Fibroblast of skin of left quadriceps (primary cell): ENCODE measurements around the gene RAB24.
"Not testable (repeated sequence)": the region's sequence is repeated elsewhere in the genome, so short reads cannot be mapped to it uniquely, and the experiment has no call there.

Source experiments
- DNase-seq, 2 experiments: peaks; one replicate each; pipeline ENCODE4 v3.0.0-alpha.2; 2013; ENCODE audit warnings: low read depth in 2 of 2

Gene RAB24

GRCh38 chr5:177311723-177312648 lies 8.5 kb upstream of the RAB24 start, which contains the start of gene MXD3:
Gene MXD3 (minus strand): TSS chr5:177311898. CDS start chr5:177311830, 68 bp downstream.
- peak; percentile 89 to 90 for DNase-seq

DNA sequence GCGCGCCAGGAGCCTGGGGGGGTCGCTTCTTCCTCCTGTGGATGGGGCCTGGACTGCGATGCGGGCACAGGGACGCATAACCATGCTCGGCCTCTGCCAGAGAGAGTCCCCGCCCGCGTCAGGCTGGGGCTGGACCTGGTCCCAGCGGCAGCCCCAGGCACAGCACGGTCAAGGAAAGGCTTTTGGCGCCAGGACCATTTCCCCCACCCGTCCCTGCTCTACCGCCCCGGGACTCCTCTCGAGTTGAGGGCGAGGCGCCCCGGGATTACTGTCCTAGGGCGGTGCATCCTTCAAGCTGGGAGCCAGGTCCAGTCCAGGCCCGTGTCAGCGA lies 7.8 kb upstream of the RAB24 start:
- DNase-seq: no peak

- DNase-seq: no peak
These were observed 7.4 kb upstream of the RAB24 start for GRCh38 chr5:177310757-177311391.

DNA sequence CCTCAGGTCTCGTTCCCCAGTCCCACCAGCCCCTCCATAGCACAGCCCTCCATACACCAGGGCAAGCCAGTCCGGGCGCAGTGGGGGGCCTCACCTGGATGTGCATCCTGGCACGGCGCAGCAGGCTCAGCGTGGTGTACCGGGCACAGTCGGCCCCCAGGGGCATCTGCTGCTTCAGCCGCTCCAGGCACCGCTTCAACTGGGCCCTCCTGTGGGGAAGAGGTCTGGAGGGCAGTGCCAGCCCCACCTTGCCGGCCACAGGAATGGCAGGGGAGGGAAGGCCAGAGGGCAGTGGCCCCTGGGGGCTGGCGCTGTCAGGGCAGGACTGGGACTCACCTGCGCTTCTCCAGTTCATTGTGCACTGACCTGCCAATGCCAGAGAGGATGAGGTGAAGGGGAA lies 6.8 kb upstream of the RAB24 start:
- no peak for DNase-seq

DNA sequence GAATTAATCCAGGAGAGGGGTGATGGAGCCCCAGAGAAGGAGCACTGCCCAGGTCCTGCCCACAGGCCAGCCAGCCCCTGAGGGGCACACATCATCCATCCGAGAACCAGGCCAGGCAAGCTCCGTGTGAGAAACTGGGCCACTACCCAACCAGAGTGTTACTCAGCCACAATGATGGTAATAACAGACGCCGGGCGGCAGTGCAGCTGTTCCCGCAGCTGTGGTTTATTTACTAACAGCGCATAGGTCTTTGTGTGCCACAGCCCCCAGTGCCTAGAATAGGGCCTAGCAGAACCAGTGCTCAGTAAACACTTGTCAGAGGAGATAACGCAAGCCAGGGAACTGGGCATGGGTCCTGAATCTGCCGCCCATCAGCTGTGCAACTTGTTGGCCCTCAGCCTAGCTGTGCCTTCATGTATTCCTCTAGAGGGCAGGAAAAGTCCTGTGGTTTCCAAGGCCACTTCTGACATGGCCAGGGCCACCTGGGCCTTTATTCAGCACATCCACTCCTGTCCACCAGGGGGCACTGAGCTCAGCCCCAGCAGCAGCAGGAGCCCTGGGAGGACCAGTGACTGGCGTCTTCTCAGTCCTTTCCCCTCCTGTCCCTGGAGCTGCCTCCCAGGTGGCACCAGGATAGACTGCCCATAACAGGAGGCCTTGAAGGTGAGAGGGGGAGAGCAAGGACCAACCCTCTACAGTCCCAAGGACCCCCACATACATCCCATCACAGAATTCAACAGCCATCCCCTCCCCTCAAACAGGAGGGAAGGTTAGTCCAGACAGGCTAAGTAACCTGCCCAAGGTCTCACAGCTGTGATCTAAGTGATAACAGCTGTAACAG lies 6.1 kb upstream of the RAB24 start:
- peak; percentile 17 to 18 for DNase-seq

DNA sequence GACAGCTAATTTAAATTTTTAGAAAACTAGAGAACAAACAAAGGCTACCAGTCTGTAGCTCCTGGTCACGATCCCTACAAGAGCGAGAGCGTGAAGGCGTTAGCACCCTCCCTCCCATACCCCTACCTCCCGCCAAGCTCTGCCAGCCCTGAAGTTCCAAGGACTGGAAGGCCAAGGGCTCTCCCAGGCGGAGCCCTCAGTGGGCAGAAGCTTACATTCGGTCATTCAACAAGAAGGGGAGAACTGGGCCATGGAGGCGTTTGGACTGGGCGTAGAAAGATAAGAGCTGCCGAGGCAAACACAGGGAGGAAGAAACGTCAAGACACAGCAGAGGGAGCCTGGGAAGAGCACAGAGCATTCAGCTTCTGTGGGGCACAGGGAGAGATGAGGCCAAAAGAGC lies 5.2 kb upstream of the RAB24 start:
- DNase-seq: no peak

DNA sequence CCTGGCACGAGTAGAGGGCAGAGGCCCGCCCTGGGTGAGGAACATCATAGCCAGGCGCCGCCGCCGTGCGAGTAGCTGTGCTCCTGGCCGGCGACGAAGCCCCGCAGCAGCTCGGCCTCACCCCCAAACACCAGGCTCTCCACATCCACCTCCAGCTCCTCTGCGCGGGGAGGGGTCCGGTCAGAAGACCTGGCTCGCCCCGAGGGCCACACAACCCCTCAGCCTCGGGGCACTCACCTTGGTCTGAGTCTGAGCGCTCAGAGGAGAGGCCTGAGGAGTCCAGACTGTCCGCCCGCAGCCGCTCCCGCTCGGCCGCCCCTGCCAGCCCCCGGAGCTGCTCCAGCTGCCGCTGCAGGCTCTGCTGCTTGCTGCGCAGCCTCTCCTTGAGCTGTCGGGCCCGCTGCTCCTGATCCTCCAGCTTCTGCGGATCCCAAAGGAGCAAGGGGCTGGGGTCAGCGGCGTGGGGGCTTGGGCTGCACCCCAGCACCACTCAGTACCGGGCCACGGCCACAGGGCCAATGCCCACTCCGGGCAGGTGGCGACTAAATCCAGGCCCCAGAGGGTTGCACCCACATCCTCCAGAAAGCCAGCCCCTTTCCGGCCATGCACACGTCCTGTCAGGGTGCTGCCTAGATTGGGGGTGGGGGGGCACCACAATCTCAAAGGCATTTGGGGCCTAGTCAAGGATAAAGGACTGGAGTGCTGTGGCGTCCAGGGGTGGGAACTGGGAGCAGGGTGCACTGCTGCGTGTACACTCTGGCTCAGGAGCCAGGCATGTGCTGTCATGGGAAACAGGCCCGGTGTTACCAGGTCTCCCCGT lies 4.2 kb upstream of the RAB24 start:
- DNase-seq: no peak

DNA sequence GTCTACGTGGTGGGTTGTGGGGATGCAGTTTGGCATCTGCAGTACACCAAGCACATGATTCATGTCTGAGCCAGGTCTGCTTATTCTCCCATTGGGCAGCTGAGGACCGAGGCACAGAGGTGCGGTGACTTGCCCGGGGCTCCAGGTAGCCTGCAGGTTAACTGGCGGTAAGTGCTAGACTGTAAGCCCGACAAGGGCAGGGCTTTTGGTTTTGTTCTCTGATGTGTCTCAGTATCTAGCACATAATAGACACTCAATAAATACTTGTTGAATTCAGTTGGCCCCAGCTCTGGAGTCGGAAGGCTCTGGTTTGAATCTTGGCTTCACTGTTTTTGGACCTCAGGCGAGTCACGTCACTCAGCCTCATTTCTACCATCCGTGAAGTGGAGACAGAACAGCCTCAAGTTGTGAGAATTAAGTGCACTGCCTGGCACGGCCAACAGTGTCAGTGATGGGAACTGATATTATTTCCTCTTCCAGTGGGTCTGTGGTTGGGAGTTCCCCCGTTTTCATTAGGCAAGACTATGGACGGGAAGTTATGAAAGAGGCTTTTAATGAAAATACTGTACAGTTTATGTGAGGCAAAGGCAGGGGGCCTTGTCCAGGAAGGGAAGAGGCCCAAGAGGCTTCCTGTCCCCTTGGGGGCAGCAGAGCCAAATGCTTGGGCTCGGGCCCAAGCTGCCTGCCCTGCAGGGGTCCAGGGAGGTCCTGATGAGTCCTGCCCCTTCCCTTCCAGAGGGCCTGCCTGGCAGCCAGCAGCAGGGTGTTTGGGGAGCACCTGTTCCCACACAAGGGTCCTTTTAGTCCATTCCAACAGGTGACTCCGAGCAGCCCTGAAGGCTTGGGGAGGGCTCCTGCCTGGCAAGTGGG lies 3.4 kb upstream of the RAB24 start:
- DNase-seq: no peak

DNA sequence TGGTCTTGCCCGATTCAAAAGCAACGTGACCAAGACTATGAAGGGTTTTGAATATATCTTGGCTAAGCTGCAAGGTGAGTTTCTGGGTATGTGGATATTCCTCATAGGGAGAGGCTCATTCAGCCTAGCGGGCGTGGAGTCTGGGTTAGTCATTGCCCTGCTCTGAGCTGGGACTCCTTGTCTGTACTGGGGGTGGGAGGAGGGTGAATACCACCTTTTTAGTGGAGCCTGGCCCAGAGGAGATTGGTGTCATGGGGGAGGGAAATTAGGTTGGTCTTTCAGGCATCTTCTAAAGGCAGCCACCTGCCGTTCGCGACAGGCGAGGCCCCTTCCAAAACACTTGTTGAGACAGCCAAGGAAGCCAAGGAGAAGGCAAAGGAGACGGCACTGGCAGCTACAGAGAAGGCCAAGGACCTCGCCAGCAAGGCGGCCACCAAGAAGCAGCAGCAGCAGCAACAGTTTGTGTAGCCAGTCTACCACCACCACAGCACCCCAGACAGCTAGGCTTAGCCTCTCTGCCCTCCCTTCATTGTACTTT lies 2.7 kb upstream of the RAB24 start:
- not testable (repeated sequence) for DNase-seq

GRCh38 chr5:177304392-177305119 lies 1.0 kb upstream of the RAB24 start:
- DNase-seq: no peak

- DNase-seq: no peak
These were observed 439 bp upstream of the RAB24 start for GRCh38 chr5:177303925-177304391.

GRCh38 chr5:177302354-177303110 lies 987 bp downstream of the RAB24 start:
- DNase-seq: no peak

DNA sequence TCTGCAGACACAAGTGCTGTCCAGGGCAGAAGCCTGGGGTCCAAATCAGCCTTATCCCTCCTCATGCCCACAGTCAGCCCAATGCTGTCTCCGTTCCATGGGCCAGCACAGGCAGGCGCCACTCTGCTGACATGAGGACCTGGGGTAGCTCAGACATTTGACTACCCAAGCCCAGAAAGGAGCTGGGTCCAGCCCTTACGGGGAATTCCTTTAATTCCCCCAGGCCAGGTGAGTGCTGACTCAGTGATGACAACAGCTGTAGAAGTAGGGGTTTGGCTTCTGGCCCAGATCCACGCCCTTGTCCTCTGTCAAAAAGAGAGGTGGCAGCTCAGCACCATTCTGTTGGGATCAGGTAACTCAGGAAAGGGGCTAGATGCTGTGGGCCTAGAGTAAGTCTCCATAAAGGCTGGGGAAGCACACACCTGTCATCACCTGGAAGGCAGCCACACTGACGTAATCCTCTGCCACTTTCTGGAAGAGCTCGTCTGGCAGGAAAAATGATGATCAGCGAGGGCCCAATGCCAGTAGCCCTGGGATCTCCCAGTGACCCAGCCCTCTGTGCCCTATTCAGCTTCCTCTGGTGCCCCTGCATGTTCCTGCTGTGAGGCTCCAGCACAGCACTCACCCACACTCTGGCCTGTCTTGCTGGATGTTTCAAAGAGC lies 1.9 kb downstream of the RAB24 start:
- no peak for DNase-seq

DNA sequence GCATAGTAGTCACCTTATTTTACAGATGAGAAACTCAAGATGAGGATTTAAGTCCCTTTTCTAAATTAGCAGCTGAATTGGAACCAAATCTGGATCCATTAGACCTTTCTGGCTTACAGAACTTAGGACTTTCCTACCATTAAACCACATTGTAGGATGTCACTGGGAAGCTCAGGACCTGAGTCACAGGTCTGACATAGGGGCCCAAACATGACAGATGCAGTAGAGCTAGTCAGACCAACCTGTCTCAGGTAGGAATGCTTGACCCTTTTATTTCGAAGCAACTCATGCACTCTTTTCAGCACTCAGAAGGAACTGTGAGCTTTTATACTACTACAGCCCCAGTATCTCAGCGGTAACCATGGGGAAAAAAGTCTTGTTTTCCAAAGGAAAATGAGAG lies 2.6 kb downstream of the RAB24 start:
- no peak for DNase-seq

DNA sequence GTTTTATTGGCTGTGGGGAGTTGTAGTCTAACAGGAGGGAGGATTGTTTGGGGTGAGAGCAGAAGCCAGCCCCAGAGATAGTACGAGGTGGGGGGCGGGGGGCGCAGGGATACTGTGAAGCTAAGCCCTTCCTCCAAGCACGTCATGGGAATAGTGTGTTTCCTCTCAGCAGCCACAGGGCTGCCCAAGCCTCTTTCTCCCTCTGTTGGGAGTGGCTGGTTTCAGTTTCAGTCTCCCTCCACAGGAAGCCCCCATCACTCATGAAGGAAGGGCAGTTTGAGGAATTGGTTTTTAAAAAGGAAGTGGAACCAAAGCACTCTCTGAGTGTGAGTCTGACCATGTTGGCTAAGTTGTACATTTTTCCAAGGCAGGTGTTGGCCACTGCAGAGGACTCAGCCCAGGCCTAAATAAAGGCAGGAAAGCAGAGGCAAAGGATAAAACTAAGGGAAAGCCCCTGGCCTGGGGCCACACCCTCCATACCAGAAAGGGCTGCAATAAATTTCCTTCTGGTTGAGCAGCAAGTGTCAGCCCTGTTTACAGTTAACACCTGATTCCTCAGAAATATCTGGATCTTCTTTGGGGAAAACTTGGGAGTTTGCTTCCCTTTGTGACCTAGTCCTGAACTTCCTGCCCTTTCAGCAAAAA lies 3.2 kb downstream of the RAB24 start:
- peak; percentile 28 to 30 for DNase-seq

- no peak for DNase-seq
These were observed 3.8 kb downstream of the RAB24 start for GRCh38 chr5:177299697-177300096.

- no peak for DNase-seq
These were observed 5.6 kb downstream of the RAB24 start for GRCh38 chr5:177297922-177298321.

GRCh38 chr5:177296581-177296980 lies 6.9 kb downstream of the RAB24 start:
- DNase-seq: no peak
